Iris pigment epithelial cell (primary cell): ENCODE measurements around the gene PCSK2.

Experiments used
- DNase-seq: peaks from one replicate; pipeline ENCODE4 v3.0.0-alpha.2; 2011; ENCODE audit warnings: low read depth

PCSK2 gene

DNA sequence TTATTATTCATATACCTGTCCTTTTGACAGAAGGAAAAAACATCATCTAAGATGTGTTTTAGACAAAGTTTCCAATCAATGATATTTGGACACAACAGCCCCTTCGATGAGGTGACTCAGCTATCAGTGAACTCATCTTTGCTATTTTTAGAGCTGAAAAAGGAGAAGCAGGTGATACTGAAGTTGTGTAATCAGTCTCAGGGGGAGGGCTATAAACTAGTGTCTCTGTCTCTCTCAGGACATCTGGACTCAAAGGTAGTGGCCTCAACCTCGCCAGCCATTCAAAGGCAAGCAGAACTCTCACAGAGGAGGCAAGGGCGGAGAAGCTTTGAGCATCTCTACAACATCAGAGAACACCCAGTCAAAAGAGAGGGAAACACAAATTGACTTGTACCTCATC lies 168.9 kb downstream of the PCSK2 start:
- no peak for DNase-seq

GRCh38 chr20:17399303-17399985 lies 172.6 kb downstream of the PCSK2 start:
- no peak for DNase-seq

GRCh38 chr20:17403461-17403860 lies 176.6 kb downstream of the PCSK2 start:
- no peak for DNase-seq

DNA sequence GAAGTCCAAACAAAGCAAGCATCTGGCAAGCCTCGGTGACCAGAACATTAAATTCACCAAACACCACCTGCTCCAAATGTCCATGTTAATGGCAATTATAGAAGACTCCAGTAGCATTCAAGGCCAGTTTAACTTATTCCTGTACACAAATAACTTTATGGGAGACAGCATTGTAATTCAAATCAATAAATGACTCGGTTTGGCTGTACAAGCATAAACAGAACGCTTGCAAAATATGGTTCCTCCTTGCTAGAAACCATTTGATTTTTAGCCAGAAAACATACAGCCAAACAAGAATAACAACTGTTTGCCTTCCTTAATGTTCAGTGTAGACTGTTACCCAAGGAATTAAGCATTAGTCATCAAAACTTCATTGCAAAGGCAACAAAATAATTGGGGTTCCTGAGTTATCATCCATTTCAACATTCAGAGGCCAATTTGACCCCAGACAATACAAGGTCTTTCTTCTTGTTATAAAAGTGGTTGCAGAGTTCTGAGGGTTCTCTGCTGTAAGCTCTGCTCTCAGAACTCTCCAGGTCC lies 179.3 kb downstream of the PCSK2 start:
- DNase-seq: no peak

GRCh38 chr20:17407550-17407949 lies 180.7 kb downstream of the PCSK2 start:
- DNase-seq: no peak

DNA sequence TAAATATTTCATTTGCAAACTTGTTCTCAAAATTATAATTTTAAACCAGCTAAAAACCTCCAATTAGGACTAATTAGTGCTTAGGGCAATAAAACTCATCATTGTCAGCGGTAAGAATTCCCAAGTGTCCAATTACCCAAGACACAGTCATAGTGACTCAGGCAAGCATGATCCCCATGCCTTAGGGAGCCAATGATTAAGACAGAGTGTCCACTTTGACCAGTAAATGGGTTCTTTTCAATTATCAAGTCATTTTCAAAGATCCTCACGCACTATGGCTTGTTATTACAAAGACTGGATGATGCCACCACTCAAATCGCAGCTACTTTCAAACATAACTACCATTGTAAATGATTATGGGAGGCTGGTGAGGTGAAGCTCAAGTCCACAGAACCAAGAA lies 190.4 kb downstream of the PCSK2 start:
- no peak for DNase-seq

- DNase-seq: no peak
Measured at GRCh38 chr20:17418737-17419136, 191.9 kb downstream of the PCSK2 start.

GRCh38 chr20:17419479-17420041 lies 192.7 kb downstream of the PCSK2 start:
- DNase-seq: no peak

DNA sequence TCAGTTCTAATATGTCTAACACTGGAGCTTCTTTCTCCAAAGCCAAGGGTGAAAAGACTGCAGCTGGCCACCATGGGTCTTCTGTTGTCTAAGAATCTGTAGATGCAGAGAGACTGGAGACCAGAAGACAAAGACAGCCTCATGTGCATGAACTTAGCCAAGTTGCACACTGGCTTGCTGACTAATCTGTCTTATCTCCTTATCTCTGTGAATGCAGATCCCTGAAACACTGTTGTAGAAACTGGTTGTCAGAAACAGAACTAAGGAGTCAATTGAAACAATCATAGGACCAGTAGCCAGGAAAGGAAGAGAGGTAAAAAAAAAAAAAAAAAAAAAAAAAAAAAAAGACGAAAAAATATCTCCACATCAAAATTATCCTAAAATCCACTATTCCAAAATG lies 194.7 kb downstream of the PCSK2 start:
- DNase-seq: peak; percentile 6

GRCh38 chr20:17423782-17424181 lies 196.9 kb downstream of the PCSK2 start:
- no peak for DNase-seq

DNA sequence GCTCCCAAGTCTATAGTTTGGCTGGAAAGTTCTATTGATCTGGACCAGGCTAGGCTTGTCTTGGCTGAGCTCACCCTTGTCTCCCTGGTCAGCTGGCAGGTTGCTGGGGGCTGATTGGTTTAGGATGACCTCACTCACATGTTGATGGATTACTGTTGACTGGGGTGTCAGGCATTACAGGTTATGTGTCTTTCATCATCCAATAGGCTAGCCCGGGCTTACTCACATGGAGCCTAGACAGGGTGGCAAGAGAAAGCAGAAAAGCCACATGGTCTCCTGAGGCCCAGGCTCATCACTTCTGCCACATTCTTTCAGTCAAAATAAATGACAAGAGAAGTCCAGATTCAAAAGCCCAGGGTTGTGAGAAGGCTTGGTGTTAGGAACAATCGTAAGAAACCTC lies 200.8 kb downstream of the PCSK2 start:
- DNase-seq: no peak

- no peak for DNase-seq
Measured at GRCh38 chr20:17430125-17430950, 203.5 kb downstream of the PCSK2 start.

DNA sequence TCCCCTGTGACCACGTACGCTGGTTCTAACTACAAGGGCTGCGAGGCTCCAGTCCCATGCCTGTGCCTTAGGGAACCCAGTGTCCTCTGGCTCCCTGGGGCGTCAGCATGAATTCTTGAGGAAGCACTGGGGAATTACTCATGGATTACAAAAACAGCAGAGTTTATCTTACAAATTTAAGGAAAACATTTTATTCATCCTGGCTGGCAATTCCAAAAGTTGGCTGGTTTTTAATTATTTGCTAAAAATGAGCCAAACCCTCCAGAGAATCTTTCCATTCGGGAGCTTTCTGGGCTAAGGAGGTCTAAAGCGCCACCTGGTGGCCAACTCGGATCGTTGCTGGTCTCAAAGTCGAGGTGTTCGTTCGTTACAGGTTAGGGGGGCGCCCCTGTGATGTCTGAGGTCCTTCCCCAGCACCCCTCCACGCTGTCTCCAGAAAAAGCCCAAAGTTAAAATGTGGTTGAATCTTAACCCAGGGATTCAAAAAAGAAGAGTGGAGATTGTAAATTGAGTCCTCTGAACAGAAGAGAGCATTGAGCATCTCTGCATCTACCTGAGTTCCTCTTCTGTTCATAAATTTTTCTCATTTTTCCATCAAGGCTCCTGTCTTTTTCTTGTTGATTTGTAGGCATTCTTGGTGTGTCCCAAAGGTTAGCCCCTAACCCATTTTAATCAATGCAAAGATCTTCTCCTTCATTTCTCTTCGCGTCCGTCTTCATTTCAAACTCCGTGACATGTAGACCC lies 205.0 kb downstream of the PCSK2 start:
- DNase-seq: peak; percentile 33

DNA sequence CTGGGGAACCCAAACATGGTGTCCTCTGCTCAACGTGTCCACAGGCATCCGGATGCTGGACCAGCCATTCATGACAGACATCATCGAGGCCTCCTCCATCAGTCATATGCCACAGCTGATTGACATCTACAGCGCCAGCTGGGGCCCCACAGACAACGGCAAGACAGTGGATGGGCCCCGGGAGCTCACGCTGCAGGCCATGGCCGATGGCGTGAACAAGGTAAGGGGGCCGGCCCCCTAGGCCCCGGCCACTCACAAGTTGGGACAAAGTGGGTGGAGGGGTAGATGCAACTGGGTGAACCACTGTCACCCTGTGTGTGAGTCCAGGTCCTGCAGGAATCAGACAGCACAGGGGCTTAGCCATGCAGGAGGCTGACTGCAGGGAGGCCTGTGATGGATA lies 209.8 kb downstream of the PCSK2 start:
- no peak for DNase-seq

DNA sequence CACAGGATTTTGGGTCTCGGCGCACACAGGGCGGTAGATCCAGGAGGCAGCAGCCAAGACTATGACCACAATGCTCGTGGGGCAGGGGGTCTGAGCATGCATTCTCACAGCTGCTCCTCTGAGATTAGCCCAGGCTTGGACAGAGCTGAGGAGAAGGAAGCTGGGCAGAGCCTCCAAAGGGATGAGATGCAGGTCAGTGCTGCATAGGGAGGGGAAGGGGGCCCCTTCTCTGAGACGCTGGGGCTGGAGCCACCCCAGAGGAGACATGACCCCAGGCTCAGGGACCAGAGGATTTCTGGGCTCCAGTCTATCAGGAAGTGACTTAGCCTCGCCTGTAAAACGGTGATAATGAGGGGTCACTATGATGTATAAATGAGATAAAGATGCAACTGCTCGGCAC lies 210.4 kb downstream of the PCSK2 start:
- DNase-seq: no peak

- DNase-seq: no peak
Measured at GRCh38 chr20:17438436-17439039, 211.7 kb downstream of the PCSK2 start.

DNA sequence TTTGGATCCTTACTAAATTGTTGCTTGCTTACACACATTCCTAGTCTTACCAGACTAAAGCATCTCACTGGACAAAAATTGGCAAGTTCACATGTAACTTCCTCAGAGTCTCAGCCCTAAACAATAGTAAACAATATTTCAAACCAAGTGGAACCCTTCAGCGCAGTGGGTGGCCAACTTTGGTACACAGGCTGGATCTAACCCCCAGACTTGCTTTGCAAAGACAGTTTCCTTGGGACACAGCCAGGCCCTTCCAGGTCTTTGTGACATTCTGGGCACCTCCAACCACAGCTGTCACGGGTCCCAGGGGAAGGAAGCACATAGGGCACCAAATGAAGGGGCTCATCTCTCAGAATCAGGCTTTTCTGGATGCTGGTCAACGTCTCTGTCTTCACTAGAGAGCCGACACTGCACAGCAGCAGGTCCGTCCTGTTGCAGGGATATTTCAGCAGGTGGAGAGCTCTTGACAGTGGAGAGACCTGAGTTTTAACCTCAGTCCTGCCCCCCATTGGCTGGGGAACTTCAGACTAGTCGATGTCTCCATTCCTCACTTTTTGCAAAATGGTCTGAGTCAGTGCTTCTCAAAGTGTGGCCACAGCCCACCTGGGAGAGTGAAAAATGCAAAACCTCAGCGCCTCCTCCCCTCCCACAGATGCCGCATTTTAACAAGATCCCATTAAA lies 212.9 kb downstream of the PCSK2 start:
- DNase-seq: no peak

GRCh38 chr20:17441745-17442144 lies 214.9 kb downstream of the PCSK2 start:
- no peak for DNase-seq

GRCh38 chr20:17442588-17442987 lies 215.7 kb downstream of the PCSK2 start:
- DNase-seq: no peak

DNA sequence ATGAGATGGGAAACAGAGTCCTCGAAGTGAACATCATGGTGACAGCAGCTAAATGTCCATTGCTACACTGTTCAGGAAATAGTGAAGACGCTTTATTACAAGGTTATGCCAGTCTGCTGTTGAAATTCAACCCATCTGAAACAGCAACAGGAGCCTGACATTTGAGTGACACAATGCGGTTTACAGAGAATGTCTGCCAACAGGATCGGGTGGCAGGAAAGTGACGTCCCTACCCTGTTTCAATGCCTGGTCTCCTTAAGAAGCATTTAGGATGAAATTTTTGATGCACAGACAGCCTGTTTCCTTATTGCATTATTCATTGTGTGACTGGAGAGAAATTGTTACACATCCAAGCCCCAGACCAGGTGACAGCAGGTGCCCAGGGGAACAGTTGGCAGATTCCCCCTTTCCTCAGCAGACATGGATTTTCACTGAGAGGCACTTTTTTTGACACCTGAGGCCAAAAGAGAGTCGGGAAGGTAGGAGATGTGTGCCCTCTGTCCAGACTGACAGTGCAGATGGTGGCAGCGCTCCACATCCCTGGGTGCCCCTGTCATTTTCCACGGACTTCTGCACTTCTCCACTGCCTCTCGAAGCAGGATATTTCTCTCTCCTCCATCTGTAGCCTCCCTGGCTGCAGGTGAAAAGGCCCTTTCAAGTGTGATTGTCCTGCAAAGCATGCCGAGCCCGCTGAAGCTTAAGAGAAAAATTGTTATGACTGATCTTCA lies 216.5 kb downstream of the PCSK2 start:
- DNase-seq: no peak

- no peak for DNase-seq
Measured at GRCh38 chr20:17444091-17444490, 217.3 kb downstream of the PCSK2 start.
